Endothelial cell of umbilical vein (primary cell): ENCODE data around the gene PITPNM3. TPM values are rescaled to one million over a fixed set of nuclear protein-coding genes. Genes with fewer than 3 reads are reported as not detected.

Experiments used
- BruUV-seq: library from RNA; stranded (reverse); fragments of 400-500 nt; replicated peaks from 2 replicates; lab custom pipeline; 2021; lab: Mats Ljungman, UMichigan
- CTCF ChIA-PET: fragments of 300-600, 350-600 bp; sonication (Branson Sonifier 250); formaldehyde crosslinking; loops from one replicate; lab custom pipeline; 2021; ENCODE audit warnings: antibody characterized with exemption, inconsistent platforms; lab: Charles Lee
- POLR2A ChIA-PET: fragments of 300-600, 350-600 bp; sonication (Branson Sonifier 250); formaldehyde crosslinking; loops from one replicate; lab custom pipeline; 2021; ENCODE audit warnings: antibody characterized with exemption, inconsistent platforms; lab: Charles Lee
- DNase-seq: peaks from one replicate; pipeline ENCODE4 v3.0.0-alpha.2; 2011; ENCODE audit warnings: low read depth, low spot score
- FAIRE-seq: peaks from 2 replicates; lab custom pipeline; 2011; peaks lifted over from hg19 to GRCh38; lab: Jason Lieb, UNC
- H2AFZ ChIP-seq: 2 replicates; pipeline ENCODE4 v1.6.0; 2012; ENCODE audit warnings: low read depth, low read length, control low read depth, inconsistent platforms
- H3K27ac ChIP-seq: 2 replicates; pipeline ENCODE4 v1.5.1; 2011; ENCODE audit warnings: low read depth, mild to moderate bottlenecking, control low read depth, low read length, moderate library complexity; ENCODE audit not compliant: insufficient read depth
- H3K27me3 ChIP-seq, 2 experiments: 2 replicates each; pipeline versions ENCODE4 v1.6.0 to v1.6.1; 2011; ENCODE audit warnings: low read length in 2 of 2, mixed read lengths in 1 of 2; ENCODE audit not compliant: control insufficient read depth in 2 of 2, insufficient read depth in 2 of 2
- H3K36me3 ChIP-seq, 2 experiments: 2 replicates in 1 of 2; 3 replicates in 1 of 2; pipeline ENCODE4 v1.5.1; 2011; ENCODE audit warnings: low read length in 2 of 2, mild to moderate bottlenecking in 1 of 2, moderate library complexity in 1 of 2; ENCODE audit not compliant: control insufficient read depth in 2 of 2, insufficient read depth in 2 of 2; ENCODE audit errors: extremely low read depth in 1 of 2
- H3K4me1 ChIP-seq: 3 replicates; pipeline ENCODE4 v1.5.1; 2011; ENCODE audit warnings: mild to moderate bottlenecking, low read length; ENCODE audit not compliant: control insufficient read depth, insufficient read depth; ENCODE audit errors: extremely low read depth
- H3K4me2 ChIP-seq: 2 replicates; pipeline ENCODE4 v1.6.1; 2011; ENCODE audit warnings: low read length, control low read depth, mixed read lengths; ENCODE audit not compliant: insufficient read depth
- H3K4me3 ChIP-seq, 3 experiments: fragments of 200-600 bp in 1 of 3; sonication (generic), shearing (Covaris generic) in 1 of 3; replicated peaks in 1 of 3; 2 replicates each; pipeline ENCODE4 v1.5.1; 2011 to 2016; ENCODE audit warnings: control low read depth in 3 of 3, low read length in 3 of 3, mild to moderate bottlenecking in 2 of 3, inconsistent platforms in 1 of 3, low read depth in 1 of 3, moderate library complexity in 1 of 3; ENCODE audit not compliant: insufficient read depth in 1 of 3
- H3K79me2 ChIP-seq: 2 replicates; pipeline ENCODE4 v1.6.0; 2012; ENCODE audit warnings: low read length, inconsistent platforms; ENCODE audit not compliant: control insufficient read depth, insufficient read depth
- H3K9ac ChIP-seq: replicated peaks from 2 replicates; pipeline ENCODE3; 2011; ENCODE audit warnings: low read length, control low read depth; ENCODE audit not compliant: insufficient read depth; ENCODE audit errors: extremely low read depth
- H3K9me1 ChIP-seq: replicated peaks from 3 replicates; pipeline ENCODE4 v1.6.0; 2011; ENCODE audit warnings: mild to moderate bottlenecking, low read length; ENCODE audit not compliant: control insufficient read depth, insufficient read depth; ENCODE audit errors: extremely low read depth
- H3K9me3 ChIP-seq: replicated peaks from 2 replicates; pipeline ENCODE4 v1.5.1; 2012; ENCODE audit warnings: low read length, inconsistent platforms; ENCODE audit not compliant: control insufficient read depth, insufficient read depth
- H4K20me1 ChIP-seq: replicated peaks from 2 replicates; pipeline ENCODE3; 2011; ENCODE audit warnings: mild to moderate bottlenecking, low read length; ENCODE audit not compliant: control insufficient read depth, insufficient read depth; ENCODE audit errors: extremely low read depth
- CTCF ChIP-seq, 2 donors: IDR thresholded peaks; 1 replicate in 1 of 2; 2 replicates in 1 of 2; pipeline ENCODE4 v1.5.1; 2011; ENCODE audit warnings: low read length in 2 of 2, mild to moderate bottlenecking in 2 of 2, moderate library complexity in 2 of 2, control low read depth in 1 of 2, inconsistent platforms in 1 of 2, low read depth in 1 of 2; ENCODE audit not compliant: insufficient read depth in 1 of 2; ENCODE audit errors: extremely low read depth in 1 of 2
- EZH2 ChIP-seq: IDR thresholded peaks from 2 replicates; pipeline ENCODE4 v1.6.1; 2012; ENCODE audit warnings: borderline replicate concordance, low read depth, mild to moderate bottlenecking, moderate library complexity, low read length, inconsistent platforms; ENCODE audit not compliant: severe bottlenecking
- FOS ChIP-seq: IDR thresholded peaks from 2 replicates; pipeline ENCODE4 v1.6.1; 2011; ENCODE audit warnings: mild to moderate bottlenecking, low read length, moderate library complexity, borderline replicate concordance; ENCODE audit not compliant: insufficient read depth
- GATA2 ChIP-seq: IDR thresholded peaks from 2 replicates; pipeline ENCODE4 v1.7.0; 2011; ENCODE audit warnings: low read depth, mild to moderate bottlenecking, moderate library complexity, mixed read lengths, low read length; ENCODE audit not compliant: insufficient read length, insufficient read depth
- JUN ChIP-seq: IDR thresholded peaks from 2 replicates; pipeline ENCODE4 v1.6.1; 2011; ENCODE audit warnings: borderline replicate concordance, low read depth; ENCODE audit not compliant: insufficient read length, insufficient read depth
- MAX ChIP-seq: IDR thresholded peaks from 2 replicates; pipeline ENCODE4 v1.6.1; 2011; ENCODE audit not compliant: insufficient read depth, insufficient read length
- MYC ChIP-seq: IDR thresholded peaks from one replicate; pipeline ENCODE4 v1.6.1; 2011; ENCODE audit warnings: mild to moderate bottlenecking, low read depth, low read length
- POLR2A ChIP-seq: IDR thresholded peaks from 2 replicates; pipeline ENCODE4 v1.6.1; 2012; ENCODE audit warnings: low read depth, mild to moderate bottlenecking, control low read depth, low read length
- POLR2AphosphoS5 ChIP-seq: IDR thresholded peaks from 2 replicates; pipeline ENCODE4 v1.6.1; 2012; ENCODE audit warnings: low read depth, mild to moderate bottlenecking, control low read depth, low read length, moderate library complexity; ENCODE audit not compliant: insufficient read depth
- dilution Hi-C: fragments of 300-500 bp; cut with MboI; formaldehyde crosslinking; loops from one replicate; pipeline ENCODE4 v1.15.0; 2019; ENCODE audit warnings: low sequenced_read_pairs; ENCODE audit not compliant: extremely low pct_ligation_motif_present
- intact Hi-C: fragments of 100-400 bp; cut with micrococcal nuclease; formaldehyde crosslinking; loops from one replicate; pipeline ENCODE4 v1.10.0; 2022
- polyA plus RNA-seq, 4 experiments: library from polyadenylated mRNA; depleted of rRNA in 3 of 4; stranded (reverse) in 3 of 4; unstranded in 1 of 4; fragments of >200 nt; gene quantifications; 2 replicates each; pipeline versions ENCODE4 v1.2.1 to v1.2.3, GENCODE V29; 2011 to 2012; ENCODE audit warnings: missing spikeins in 1 of 4
- total RNA-seq: library from RNA; stranded (reverse); gene quantifications from 2 replicates; pipeline ENCODE4 v1.2.3, GENCODE V29; 2021

The PITPNM3 gene
- total and polyA plus RNA-seq, 2 donors (not counting 3 experiments of a cell fraction or from before 2014, with no cell fraction given) = 1.0 to 1.9 TPM

GRCh38 chr17:6465206-6466003, 91.0 kb downstream of the PITPNM3 start:
- dilution Hi-C loops = no loop called here
- H3K79me2 ChIP-seq = no peaks in the 10 kb centered on the region
- TF ChIP-seq MAX = no peak
- no peaks in the 10 kb centered on the region for H3K4me1 ChIP-seq
- H3K36me3 ChIP-seq = no peaks in the 10 kb centered on the region
- no peak overlapping the region for H3K9ac ChIP-seq
- H3K9me1 ChIP-seq = no peaks in the 10 kb centered on the region
- CTCF ChIA-PET = no interaction called here
- no peak overlapping the region for H2AFZ ChIP-seq
- POLR2A ChIA-PET = no interaction called here
- no peaks in the 10 kb centered on the region for H3K9me3 ChIP-seq
- no peaks in the 10 kb centered on the region for H3K27me3 ChIP-seq
- DNase-seq = no peak
- H3K27ac ChIP-seq = no peak overlapping the region
- FAIRE-seq = no peak
- intact Hi-C loops = no loop called here
- no peak overlapping the region for H3K4me2 ChIP-seq
- no TSS peak for BruUV-seq
- H4K20me1 ChIP-seq = no peaks in the 10 kb centered on the region
- no peak overlapping the region for H3K4me3 ChIP-seq

GRCh38 chr17:6464446-6465041, 91.8 kb downstream of the PITPNM3 start:
- dilution Hi-C loops (no loop called here), intact Hi-C loops (no loop called here)
- no peaks in the 10 kb centered on the region for H3K4me1 ChIP-seq
- H3K9me1 ChIP-seq = no peaks in the 10 kb centered on the region
- TF ChIP-seq EZH2 (no peak), JUN (no peak), POLR2A (no peak), POLR2AphosphoS5 (no peak), CTCF (IDR thresholded peaks at IDR 0.05; ENCODE audit: extremely low read depth in 1 of 2, insufficient read depth in 1 of 2, low read depth in 1 of 2, low read length in 2 of 2) (no peak), FOS (no peak), MYC (no peak), GATA2 (no peak), MAX (no peak)
- no peaks in the 10 kb centered on the region for H3K9me3 ChIP-seq
- DNase-seq = no peak
- no peak overlapping the region for H3K27ac ChIP-seq
- no peak overlapping the region for H3K4me2 ChIP-seq
- H3K4me3 ChIP-seq = no peak overlapping the region
- H3K36me3 ChIP-seq = no peaks in the 10 kb centered on the region
- H4K20me1 ChIP-seq = no peaks in the 10 kb centered on the region
- no peaks in the 10 kb centered on the region for H3K79me2 ChIP-seq
- POLR2A ChIA-PET = interaction anchor here (0.6 kb wide), 1 partner anchor 116 kb away, joined by 4 read pairs; no protein-coding TSS in a partner anchor
- no peak overlapping the region for H2AFZ ChIP-seq
- no TSS peak for BruUV-seq
- FAIRE-seq = no peak
- no peak overlapping the region for H3K9ac ChIP-seq
- no peaks in the 10 kb centered on the region for H3K27me3 ChIP-seq
- CTCF ChIA-PET = interaction anchor here (1.0 to 1.6 kb wide), 2 partner anchors 8 to 11 kb away, joined by 3 to 6 read pairs; no protein-coding TSS in a partner anchor
